Mucosa of stomach (tissue), 1 donor: ENCODE measurements around the gene SLC25A2.

ENCODE experiments used
- H3K27me3 ChIP-seq: one replicate; pipeline ENCODE4 v1.7.0; 2013; ENCODE audit warnings: mild to moderate bottlenecking, low read length; ENCODE audit not compliant: control insufficient read depth, insufficient read depth
- H3K36me3 ChIP-seq: one replicate; pipeline ENCODE4 v1.7.0; 2013; ENCODE audit warnings: low read length; ENCODE audit not compliant: control insufficient read depth, insufficient read depth
- H3K4me1 ChIP-seq: one replicate; pipeline ENCODE4 v1.7.0; 2013; ENCODE audit warnings: mild to moderate bottlenecking, low read length; ENCODE audit not compliant: control insufficient read depth, insufficient read depth
- H3K4me3 ChIP-seq: one replicate; pipeline ENCODE4 v1.7.0; 2013; ENCODE audit warnings: low read length
- H3K9ac ChIP-seq: one replicate; pipeline ENCODE4 v1.7.0; 2013; ENCODE audit warnings: mild to moderate bottlenecking, low read length, moderate library complexity
- H3K9me3 ChIP-seq: one replicate; pipeline ENCODE4 v1.7.0; 2013; ENCODE audit warnings: mild to moderate bottlenecking, low read length, moderate library complexity; ENCODE audit not compliant: control insufficient read depth
- donor health status: Pancreatic carcinoma.

SLC25A2 gene

GRCh38 chr5:141272906-141273305, 30.9 kb downstream of the SLC25A2 start:
- Histone ChIP-seq H3K36me3 (no peaks in the 10 kb centered on the region), H3K4me1 (no peaks in the 10 kb centered on the region), H3K9ac (no peak overlapping the region), H3K4me3 (no peak overlapping the region), H3K27me3 (no peaks in the 10 kb centered on the region), H3K9me3 (no peaks in the 10 kb centered on the region)

GRCh38 chr5:141269195-141269594, 34.7 kb downstream of the SLC25A2 start:
- Histone ChIP-seq H3K9ac (no peak overlapping the region), H3K36me3 (no peaks in the 10 kb centered on the region), H3K4me1 (no peaks in the 10 kb centered on the region), H3K4me3 (no peak overlapping the region), H3K9me3 (no peaks in the 10 kb centered on the region), H3K27me3 (no peaks in the 10 kb centered on the region)

- Histone ChIP-seq H3K9ac (no peak overlapping the region), H3K27me3 (no peaks in the 10 kb centered on the region), H3K36me3 (no peaks in the 10 kb centered on the region), H3K4me3 (no peak overlapping the region), H3K4me1 (no peaks in the 10 kb centered on the region), H3K9me3 (peaks cover 13% of the 10 kb centered on the region)
Measured at GRCh38 chr5:141261238-141261546, 42.7 kb downstream of the SLC25A2 start.

- Histone ChIP-seq H3K9ac (no peak overlapping the region), H3K4me1 (no peaks in the 10 kb centered on the region), H3K27me3 (no peaks in the 10 kb centered on the region), H3K4me3 (no peak overlapping the region), H3K9me3 (peaks cover 13% of the 10 kb centered on the region), H3K36me3 (no peaks in the 10 kb centered on the region)
Measured at GRCh38 chr5:141260458-141261237, 43.2 kb downstream of the SLC25A2 start.

- Histone ChIP-seq H3K36me3 (no peaks in the 10 kb centered on the region), H3K27me3 (no peaks in the 10 kb centered on the region), H3K9ac (no peak overlapping the region), H3K4me3 (no peak overlapping the region), H3K9me3 (peaks cover 13% of the 10 kb centered on the region), H3K4me1 (no peaks in the 10 kb centered on the region)
Measured at GRCh38 chr5:141258948-141259347, 44.9 kb downstream of the SLC25A2 start.

GRCh38 chr5:141258464-141258863, 45.4 kb downstream of the SLC25A2 start:
- Histone ChIP-seq H3K4me1 (no peaks in the 10 kb centered on the region), H3K9me3 (peaks cover 13% of the 10 kb centered on the region), H3K36me3 (no peaks in the 10 kb centered on the region), H3K27me3 (no peaks in the 10 kb centered on the region), H3K9ac (no peak overlapping the region), H3K4me3 (no peak overlapping the region)
